HG03571 (cell line): Measurements from ENCODE around the gene VASP.

Experiments
- ATAC-seq: cut with Tn5 transposase; IDR thresholded peaks from one replicate; pipeline ENCODE4 v1.9.1; 2021; ENCODE audit not compliant: unreplicated experiment

The VASP gene

DNA sequence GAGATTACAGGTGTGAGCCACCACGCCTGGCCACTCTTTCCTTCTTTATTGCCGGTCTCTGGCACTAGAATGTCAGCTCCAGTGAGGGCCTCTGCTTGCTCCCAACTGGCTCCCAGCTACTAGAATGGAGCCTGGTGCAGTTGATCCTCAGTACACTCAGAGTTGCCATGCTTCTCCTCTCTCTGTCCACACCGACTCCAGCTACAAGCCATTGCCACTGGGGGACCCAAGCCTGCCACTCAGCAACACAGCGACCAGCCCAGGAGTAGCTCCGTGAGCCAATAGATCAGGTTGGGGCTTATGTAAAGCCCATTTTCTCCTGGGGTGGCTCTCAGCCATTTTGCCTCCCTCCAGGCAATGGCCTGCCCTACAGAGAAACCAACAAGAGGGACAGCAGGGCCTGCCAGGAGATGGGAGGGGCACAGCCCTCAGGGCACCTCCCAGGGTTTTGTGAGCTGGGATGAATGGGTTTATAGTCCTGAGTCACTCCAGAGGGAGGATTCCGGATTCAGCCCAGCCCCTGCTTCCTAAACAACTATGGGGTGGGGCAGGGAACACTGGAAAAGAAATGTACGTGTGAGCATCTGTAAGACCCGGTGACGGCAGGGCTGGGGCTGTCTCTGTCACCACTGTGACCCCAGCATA lies 40.8 kb downstream of the VASP start:
- ATAC-seq: no peak

- ATAC-seq: no peak
Observed at GRCh38 chr19:45553464-45553863, 46.2 kb downstream of the VASP start.

GRCh38 chr19:45554481-45554880 lies 47.2 kb downstream of the VASP start:
- ATAC-seq: no peak

GRCh38 chr19:45556835-45557234 lies 49.6 kb downstream of the VASP start:
- no peak for ATAC-seq

DNA sequence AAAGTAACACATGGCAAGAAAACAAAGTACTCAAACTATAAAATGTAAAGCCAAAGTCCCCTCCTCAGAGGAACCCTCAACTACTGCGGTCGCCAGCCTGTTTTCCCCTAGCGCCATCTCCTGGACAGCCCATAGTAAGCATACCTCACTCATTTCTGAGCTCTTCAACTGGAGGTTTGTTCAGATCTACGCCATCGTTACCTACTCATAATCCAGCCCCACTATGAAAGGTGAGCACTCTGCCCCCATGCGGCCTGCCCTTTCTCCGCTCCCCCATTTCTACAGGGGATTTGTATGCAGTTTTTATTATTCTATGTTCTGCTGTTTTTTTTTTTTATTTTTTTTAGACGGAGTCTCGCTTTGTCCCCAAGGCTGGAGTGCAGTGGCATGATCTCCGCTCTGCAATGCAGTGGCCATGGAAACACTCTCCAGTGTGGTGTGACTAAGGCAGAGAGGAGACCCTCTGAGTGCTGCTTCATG lies 51.2 kb downstream of the VASP start:
- peak; percentile 62 for ATAC-seq

DNA sequence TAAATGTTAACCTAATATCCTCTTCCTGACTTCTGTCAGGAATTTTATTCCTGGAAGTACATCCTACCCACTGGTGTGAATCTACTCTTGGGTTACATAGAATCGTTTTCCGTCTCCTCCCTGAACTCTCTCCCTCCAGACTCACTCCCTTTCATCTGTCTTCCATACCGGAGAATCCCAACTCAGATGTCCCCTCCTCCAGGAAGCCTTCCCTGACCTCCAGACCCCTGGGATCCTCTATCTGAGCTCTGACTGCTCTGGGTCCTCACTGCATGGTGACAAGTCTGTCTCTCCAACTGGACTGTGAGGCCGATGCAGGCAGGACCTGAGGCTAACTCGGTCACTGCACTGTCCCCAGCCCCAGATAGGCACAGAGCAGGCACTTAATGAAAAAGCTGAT lies 52.8 kb downstream of the VASP start:
- no peak for ATAC-seq

- no peak for ATAC-seq
Observed at GRCh38 chr19:45560686-45561085, 53.4 kb downstream of the VASP start.

- ATAC-seq: no peak
Observed at GRCh38 chr19:45564131-45564780, 57.0 kb downstream of the VASP start.

DNA sequence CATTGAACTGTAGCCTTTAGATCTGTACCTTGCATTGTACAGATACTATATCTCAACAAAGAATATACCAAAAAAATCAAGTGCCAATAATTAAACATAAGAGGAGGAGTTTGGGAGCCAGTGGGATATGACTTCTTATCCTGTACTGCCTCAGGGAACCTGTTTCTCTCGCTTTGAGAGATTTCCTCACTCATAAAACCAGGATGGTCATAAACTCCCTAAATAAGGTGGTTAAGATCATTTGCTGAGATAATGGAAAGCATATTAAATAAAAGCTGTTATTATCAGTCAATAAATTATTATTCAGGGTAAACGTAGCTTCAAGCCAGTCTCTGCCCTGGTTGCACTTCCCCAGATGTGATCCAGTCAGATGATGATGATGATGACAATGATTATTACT lies 60.3 kb downstream of the VASP start:
- ATAC-seq: no peak

DNA sequence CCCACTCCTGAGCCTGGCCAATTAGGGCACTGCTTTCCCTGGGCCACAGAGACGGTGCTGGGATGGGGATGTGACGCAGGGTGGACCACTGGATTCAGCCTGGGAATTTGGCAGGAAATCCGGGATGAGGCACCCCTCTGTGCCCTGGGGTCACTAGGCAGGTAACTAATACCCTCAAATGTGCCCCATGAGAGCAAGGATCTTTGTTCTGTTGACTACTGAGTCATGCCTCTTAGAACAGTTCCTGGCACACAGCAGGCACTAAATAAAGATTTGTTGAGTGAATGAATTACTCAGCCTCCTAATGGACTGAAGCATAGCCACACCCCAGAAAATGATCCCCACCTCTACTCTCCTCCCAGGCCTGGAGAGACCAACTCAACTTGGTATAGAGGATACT lies 61.5 kb downstream of the VASP start:
- no peak for ATAC-seq

GRCh38 chr19:45569619-45570421 lies 62.5 kb downstream of the VASP start:
- no peak for ATAC-seq

DNA sequence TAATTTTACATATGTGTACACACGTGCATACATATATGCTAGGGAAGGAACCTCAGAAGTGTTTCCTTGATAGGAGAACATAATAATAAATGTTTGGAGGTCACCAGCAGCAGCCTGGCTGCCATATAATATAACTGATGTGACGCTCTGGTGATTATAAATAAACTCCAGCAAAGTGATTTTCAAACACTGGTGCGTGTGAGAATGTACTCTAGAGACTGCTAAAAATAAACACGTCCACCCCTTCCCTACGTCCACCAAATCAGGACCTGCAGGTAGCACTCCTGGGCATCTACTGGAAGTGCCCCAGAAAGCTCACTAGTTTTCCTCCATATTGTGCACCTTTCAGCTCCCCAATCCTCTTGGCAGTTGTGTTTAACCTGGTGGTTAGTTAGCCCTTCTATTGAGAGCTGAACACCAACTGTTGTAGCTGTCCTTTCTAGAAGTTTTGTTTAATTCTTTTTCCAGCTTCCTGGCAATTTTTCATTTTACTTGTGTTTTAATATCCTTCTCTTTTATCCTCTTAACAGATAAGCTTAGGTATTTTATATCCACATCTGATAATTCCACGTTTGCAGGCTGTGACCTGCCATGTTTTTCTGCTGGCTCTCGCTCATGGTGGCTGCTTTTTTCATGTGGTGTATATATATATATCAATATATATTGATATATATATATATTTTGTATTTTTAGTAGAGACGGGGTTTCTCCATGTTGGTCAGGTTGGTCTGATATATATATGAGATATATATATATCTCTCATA lies 64.4 kb downstream of the VASP start:
- ATAC-seq: no peak

- no peak for ATAC-seq
Observed at GRCh38 chr19:45574526-45574925, 67.2 kb downstream of the VASP start.

DNA sequence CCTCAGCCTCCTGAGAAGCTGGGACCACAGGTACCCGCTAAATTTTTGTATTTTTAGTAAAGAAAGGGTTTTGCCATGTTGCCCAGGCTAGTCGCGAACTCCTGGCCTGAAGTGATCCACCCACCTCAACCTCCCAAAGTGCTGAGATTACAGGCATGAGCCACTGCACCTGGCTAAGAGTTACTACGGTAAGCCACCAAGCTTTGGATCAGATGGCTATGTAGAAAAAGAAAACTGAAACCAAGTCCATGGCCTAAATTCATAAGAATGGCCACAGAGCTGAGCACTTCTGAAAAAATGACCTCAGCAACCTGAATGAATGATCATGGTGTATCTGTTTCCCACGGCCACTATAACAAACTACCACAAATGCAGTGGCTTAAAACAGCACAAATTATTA lies 67.9 kb downstream of the VASP start:
- no peak for ATAC-seq
